ENCODE data around the gene C15orf62. TPM values are rescaled to one million over a fixed set of nuclear protein-coding genes. Genes with fewer than 3 reads are reported as not detected.

C15orf62 gene
- total RNA-seq, 2 donors from 2014 or later = 0.26 to 0.32 TPM

DNA sequence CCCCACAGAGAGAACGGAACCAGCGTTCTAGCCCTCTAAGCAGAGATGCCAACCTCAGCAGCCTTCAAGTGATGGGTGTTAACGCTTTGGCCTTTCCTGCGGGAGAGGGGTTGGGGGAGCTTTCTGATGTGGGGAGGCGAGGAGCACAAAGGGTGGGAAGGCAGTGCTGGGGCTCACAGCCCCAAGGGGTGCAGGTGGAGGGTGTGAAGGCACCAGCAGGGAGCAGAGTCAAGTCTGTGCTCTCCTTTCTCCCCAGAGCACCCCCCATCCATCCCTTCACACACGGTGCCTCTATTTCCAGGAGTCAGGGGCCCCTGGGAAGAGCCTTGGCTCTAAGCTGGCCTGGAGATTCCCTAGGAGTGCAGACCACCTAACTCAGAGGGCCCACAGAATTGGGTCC lies 4.1 kb downstream of the C15orf62 start:
- intact Hi-C loops (cut with DNase I) = no loop called here
- no peak for DNase-seq
- ATAC-seq = no peak

DNA sequence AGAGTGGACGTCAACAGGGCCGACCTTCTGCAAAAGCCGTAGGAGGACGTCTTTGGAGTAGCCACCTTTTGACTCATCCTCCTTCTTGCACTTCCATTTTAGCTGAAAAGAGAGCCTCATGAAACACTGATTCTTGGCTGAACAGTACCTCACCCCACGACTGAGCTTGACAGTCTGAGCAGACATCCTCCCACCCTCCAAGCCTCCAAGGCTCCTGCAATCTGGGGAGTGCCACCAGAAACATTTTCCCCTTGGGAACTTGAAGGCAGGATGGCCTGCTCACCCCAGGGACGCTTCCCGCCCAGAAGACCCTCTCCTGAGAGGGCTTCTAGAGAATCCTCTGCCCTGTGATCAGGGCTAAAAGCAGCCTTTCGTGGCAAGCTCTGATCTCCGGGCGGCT lies 5.2 kb downstream of the C15orf62 start:
- ATAC-seq (no peak), DNase-seq (no peak)
- intact Hi-C loops (cut with DNase I) = no loop called here

DNA sequence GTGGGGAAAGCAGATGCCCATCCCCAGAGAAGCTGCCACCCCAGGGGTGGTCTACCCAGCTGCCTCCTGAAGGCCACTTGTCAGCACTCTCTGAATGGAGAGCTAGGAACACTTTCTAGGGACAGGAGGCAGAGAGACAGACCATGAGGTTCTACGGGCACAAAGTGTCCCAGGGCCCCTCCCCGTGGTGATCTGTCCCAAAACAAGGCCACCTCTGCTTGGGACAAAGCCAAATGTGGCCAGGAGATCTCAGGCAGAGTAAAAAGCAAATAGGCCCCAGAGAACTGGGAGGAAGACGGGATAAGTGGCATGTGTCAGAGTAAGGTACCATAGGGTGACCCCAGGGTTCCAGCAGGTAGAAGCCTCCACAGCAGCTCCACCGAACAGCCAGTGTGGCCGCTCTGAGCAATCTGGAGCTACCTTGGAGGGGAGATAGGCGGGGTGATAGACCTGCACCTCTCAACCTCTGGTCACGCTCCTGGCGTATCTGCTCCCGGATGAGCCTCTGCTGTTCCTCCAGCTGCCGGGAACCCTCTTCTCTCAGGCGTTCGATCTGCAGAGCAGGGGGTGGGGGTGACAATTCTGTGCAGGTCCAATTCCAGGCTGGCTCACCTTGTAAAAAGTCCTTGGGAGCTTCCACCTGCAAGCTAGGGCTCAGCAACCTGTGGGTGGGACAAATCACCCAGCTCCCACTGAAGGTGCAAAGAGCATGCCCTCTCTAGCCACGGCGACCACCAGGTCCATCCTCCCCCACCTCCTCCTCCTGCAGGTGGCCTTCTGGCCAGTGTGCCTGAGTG lies 6.2 kb downstream of the C15orf62 start:
- ATAC-seq = no peak
- intact Hi-C loops (cut with DNase I) = no loop called here

DNA sequence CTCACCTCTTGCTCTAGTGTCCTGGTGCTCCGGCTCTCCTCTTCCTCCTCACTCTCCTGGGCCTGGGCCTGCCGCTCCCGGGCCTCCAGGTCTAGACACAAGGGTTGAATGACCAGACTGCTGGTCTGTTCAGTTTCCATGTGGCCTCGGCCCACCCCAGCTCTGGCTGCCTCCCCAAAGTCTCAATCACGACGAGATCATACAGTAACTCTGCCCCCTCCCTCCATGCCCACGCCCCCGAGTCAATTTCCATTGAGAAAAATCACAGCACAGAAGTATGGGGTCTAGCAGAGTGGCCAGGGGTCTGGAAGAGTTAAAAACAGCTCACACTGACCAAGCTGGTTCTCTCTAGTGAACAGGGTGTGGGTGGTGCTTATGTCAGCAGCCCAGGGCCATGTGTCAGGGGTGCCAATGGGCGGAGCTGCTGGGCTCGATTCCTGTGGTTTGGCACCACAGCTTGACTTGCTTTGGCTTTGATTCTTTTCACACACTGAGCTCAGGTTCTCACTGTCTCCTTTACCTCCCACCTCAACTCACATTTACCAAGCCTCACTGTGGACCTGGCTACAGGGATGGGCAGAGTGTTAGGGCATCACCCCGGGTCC lies 6.9 kb downstream of the C15orf62 start:
- DNase-seq (no peak), ATAC-seq (peak; percentile 45 to 89)
- intact Hi-C loops (cut with DNase I) = no loop called here

More for the DNA sequence above, 6.2 kb downstream of the C15orf62 start:
- no peak for DNase-seq

DNA sequence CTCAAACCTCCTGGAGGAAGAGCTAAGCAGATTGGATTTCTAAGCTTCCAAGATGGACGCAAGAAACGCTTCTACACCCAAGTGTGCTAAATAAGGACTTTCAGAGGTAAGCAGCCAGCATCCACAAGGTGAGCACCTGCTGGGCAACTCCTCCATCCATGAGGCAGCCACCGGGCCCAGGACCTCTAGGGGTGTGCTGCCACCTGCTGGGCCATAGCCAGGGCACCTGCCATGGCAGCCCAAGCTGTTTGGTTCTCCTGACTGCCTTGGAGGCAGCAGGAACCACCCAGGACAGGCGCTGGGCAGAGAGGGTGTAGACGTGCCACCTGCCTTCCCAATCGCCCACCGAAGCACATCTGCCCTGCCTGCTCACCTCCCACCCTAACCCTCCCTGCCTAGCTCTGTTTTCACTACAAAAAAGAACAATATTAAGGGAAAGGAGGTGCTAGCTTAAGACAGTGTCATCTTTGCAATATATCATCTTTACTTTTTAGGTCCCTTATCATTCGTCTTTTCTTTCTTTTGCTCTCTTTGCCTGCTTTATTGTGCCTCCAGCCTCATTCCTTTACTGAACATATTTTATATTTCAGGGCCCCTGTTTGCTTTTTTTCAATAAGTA lies 12.9 kb downstream of the C15orf62 start:
- ATAC-seq = peak; percentile 71 to 76
- intact Hi-C loops (cut with DNase I) = no loop called here
- no peak for DNase-seq

DNA sequence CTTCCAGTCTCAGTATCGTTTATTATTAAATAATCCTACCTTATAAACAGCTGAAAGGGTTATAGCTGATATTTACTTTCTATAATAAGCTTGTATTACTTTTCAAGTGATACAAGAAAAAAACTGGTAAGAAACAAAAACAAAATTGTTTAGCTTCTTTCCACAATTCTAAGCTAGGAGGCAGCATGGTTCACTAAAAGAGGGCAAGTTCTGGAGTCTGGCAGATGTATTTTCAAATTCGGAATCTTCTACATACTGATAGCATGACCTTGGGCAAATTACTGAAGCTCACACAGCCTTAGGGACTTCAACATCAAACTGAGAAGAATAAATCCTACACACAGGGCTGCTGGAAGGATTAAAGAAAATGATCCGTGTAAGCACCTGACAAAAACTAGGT lies 15.4 kb downstream of the C15orf62 start:
- intact Hi-C loops (cut with DNase I) = no loop called here
- DNase-seq (no peak), ATAC-seq (no peak)

DNA sequence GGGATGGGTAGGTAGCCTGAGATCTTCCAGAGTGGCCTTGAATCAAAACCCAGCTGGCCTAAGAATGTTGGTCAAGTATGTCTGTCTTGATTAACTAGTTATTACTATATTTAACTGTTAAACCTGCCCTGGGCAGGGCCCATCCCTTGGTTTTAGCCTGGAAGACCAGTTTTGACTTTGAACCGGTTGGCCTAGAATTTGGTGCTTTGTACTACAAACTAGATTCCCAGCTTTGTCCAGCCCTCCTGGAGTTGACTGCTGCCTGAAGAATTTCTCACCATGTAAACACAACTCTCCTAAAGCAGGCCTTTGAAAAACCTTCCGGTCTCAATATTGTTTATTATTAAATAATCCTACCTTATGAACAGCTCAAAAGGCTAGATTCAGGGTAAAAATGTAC lies 16.0 kb downstream of the C15orf62 start:
- intact Hi-C loops (cut with DNase I) = no loop called here

DNA sequence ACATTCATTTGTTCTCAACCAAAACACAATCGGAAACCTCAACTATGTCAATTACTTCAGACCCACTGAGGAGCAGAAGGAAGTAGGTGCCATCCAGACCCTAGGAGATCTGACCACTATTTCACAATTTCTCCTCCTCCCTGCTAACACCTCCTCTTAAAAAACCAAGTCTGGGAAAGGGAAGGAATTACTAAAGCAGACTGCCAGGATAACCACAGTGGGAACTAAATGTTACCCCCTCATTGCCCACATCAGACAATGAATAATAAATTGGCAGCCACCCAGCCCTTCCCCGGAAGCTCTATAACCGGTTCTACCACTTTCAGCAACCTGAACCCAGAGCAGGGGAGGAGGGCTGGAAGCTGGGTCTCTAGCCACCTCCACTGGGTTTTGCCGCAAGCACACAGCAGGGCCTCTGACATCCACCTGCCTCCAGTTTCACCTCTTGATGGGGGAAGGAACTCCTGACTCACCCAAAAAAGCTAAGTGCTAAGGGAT lies 17.6 kb downstream of the C15orf62 start:
- intact Hi-C loops (cut with DNase I) = no loop called here
- peak in 1 of 2 donors; percentile 41 for ATAC-seq
- DNase-seq = no peak

More for the DNA sequence above, 16.0 kb downstream of the C15orf62 start:
- DNase-seq (no peak), ATAC-seq (no peak)

DNA sequence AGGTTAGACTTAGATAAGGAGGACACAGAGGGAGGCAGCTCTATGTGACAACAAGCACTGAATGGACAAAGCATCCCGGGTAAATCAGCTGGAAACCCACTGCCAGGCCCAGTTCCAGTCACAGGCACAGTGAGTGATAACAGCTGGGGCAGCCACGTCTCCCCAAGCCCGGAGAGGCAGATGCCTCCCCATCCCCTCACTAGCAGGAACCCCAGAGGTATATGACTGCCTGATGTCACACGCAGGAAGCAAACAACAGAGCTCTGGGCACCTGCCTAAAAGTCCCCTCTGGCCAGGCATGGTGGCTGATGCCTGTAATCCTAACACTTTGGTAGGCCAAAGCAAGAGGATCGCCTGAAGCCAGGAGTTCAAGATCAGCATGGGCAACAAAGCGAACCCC lies 18.2 kb downstream of the C15orf62 start:
- no peak for DNase-seq
- intact Hi-C loops (cut with DNase I) = no loop called here
- ATAC-seq = no peak

DNA sequence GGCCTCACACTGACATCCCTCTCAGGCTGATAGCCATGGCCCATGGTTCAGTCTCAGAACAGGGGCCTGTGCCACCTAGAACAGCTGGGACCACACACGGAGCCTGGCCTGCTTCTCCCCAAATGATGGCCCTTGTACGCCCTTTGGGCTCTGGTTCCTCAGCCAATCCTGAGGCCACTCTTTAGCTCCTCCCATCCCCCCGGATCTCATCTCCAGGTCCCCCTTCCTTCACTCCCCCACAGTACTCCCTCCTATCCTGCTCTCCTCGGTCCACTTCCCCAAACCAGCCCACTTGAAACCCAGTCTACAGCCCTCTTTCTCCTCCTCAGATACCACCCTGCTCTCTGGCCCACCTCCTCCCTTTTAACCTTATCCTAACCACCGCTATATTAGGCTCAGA lies 19.3 kb downstream of the C15orf62 start:
- ATAC-seq = peak in 1 of 2 donors; percentile 23
- intact Hi-C loops (cut with DNase I) = no loop called here
- DNase-seq = no peak

DNA sequence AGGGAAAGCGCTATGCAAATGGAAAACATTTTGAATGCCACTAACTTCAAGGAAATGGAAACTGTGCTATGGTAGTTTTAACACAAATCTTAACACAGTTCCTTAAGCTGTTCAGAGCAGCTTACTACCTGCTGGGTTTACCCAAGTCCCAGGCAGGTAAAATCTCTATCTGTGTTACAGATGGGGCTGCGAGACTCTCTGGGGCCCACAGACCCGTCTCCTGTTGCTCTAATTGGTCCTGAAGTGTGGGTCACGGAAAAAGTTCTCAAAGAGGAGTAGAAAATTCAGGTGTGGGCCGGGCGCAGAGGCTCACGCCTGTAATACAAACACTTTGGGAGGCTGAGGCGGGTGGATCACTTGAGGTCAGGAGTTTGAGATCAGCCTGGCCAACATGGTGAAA lies 20.2 kb downstream of the C15orf62 start:
- intact Hi-C loops (cut with DNase I) = no loop called here
- ATAC-seq (no peak), DNase-seq (no peak)

DNA sequence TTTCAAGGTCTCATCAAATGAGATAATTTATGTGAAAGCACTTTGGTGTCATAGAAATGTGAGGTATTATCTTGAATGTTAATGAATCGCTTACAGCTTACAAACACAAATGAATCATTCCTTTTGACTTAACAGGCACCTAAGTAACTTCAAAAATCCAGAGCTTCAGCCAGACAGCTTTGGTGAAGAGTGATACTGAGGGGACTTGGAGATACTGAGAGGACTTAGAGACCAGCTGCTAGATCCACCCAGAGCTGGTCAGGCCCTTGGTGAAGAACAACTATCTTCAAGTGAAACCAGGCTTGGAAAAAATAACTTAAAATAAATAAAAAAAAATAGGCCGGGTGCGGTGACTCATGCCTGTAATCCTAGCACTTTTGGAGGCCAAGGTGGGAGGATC lies 20.9 kb downstream of the C15orf62 start:
- intact Hi-C loops (cut with DNase I) = no loop called here
- DNase-seq (no peak), ATAC-seq (no peak)

DNA sequence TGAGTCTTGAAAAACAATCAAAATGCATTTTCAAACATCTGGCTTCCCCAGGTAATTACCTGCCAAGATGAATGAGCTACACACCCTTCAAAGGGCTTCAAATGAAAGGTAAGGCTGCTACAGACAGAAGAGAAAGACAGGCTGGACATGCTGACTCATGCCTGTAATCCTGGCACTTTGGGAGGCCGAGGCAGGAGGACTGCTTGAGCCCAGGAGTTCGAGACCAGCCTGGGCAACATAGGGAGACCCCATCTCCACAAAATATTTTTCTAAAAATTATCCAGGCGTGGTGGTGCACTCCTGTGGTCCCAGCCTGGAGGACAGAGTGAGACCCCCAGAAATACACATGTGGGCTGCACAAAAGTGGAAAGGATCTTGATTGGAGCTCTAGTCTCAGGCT lies 22.6 kb downstream of the C15orf62 start:
- ATAC-seq (no peak), DNase-seq (no peak)
- intact Hi-C loops (cut with DNase I) = no loop called here

DNA sequence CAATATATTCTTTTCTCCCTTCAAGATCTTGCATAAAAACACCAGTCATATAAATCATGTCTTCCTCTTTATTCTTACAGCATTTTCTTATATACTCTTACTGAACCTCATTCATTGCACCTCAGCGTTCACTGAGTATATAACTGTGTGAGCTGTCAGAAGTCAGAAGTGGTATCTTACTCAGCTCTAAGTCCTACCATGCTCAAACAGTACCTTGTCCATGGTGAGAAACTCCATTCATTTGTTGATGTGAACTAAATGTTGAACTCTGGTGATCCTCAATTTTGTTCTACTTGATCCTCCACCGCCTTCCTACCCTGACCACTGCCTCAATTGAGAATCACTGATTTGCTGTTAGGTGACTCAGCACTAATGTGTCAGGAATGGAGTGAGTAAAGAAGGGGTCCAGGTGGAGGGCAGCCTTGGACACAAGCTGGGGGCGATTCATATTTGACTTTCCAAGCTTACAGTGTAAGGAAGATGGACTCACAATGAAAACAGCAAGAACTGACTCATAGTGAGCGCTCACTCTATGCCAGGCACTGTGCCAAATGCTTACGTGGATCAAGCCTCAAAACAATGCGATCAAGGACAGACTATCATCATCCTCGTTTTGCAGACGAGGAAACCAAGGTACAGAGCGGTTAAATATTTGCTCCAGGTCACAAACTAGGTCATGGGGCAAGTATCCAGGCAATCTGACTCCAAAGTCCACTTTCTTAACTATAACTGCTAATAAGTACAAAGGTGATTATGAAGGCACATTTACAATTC lies 23.6 kb downstream of the C15orf62 start:
- no peak for DNase-seq
- ATAC-seq = peak in 1 of 2 donors; percentile 50
- intact Hi-C loops (cut with DNase I) = no loop called here

DNA sequence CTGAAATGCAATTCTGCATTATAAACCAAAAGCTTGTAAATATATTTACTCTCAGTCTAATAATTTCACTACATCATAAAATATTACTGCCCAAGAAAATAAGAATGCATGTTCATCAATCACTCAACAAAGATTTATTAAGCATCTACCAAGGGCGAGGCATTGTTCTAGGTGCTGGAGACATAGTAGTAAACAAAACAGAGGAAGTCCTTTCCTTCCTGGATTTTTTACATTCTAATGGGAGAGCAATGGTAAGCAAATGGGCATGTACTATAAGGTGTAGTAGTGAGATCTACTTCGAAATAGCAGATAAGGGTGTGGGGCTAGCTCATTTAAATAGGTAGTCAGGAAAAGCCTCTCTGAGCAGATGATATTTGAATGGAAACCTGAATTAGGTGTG lies 26.3 kb downstream of the C15orf62 start:
- intact Hi-C loops (cut with DNase I) = no loop called here
- DNase-seq = no peak
- ATAC-seq = no peak

DNA sequence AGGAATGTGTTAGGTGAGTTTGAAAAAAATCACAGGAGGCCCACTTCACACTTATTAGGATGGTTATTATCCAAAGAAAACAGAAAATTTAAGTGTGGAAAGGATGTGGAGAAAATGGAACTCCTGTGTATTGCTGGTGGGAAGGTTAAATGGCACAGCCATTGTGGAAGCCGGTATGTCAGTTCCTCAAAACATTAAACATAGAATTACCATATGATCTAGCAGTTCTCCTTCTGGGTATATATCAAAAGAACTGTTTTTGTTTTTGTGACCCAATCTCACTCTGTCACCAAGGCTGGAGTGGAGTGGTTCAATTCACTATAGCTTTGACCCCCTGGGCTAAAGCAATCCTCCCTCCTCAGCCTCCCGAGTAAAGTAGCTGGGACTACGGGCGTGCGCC lies 26.7 kb downstream of the C15orf62 start:
- intact Hi-C loops (cut with DNase I) = no loop called here
- DNase-seq (no peak), ATAC-seq (no peak)

DNA sequence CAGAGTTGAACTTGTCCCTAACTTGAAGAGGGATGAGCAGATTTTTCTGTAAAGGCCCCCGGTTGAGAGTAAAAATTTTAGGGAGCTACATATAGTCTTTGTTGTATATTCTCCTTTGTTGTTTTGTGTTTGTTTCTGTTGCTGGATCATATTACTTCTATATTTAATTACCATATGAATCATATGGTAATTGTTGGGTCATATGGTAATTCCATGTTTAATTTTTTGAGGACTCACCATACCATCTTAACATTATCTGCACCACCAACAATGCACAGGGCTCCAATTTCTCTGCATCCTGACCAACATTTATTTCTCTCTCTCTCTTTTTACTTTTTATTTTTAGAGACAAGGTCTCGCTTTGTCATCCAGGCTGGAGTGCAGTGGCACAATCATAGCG lies 29.7 kb downstream of the C15orf62 start:
- intact Hi-C loops (cut with DNase I) = no loop called here
- ATAC-seq (no peak), DNase-seq (no peak)

DNA sequence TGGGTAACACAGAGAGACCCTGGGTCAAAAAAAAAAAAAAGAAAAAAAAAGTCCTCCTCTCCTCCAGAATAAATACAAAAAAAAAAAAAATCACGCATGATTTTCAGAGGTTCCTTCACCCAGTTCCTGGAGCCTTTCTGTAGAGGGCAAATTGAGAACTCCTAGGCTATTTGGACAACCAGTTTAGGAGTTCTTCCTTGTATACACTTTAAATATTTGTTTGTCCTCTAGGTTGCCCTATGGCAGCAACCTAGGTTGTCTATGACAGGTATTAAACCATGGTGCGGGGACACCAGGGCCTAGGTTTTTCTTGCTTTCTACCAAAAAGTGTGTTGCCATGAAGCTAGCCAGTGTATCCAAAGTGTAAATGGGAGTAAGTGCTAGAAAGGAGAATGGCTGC lies 33.3 kb downstream of the C15orf62 start:
- ATAC-seq (no peak), DNase-seq (no peak)
- intact Hi-C loops (cut with DNase I) = no loop called here

DNA sequence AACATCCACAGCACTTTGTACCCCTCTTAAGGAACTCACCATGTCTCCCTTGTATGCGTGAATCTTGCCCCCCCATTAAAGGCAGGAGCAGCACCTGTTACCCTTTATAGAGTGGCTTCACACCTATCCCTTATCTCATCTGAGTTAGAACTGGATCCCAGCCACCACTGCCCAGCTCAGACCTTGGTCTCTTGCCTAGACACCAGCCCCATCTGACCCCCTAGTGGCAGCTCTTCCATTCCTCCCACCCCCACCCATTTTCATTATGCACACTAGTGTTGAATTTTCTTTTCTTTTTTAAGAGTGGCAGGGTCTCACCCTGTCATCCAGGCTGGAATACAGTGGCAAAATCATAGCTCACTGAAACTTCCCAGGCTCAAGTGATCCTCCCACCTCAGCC lies 33.9 kb downstream of the C15orf62 start:
- intact Hi-C loops (cut with DNase I) = no loop called here
- no peak for ATAC-seq

DNA sequence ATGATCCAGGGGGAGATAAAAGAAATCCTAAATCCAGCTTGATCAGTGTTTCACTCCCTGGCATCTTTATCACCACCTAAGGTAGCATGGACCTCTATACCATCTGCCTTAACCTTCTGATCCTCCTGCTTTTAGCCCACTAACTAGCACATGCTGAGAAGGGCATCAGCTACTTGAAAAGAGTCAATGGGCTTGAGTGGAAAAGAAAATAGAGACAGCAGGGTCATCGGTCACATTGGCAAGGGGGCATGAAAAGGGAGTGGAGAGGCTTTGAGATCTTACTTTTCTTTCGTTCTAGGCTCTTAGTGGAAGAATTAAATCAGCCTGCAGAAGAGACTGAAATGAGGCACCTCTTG lies 36.9 kb downstream of the C15orf62 start:
- DNase-seq = no peak
- no peak for ATAC-seq
- intact Hi-C loops (cut with DNase I) = no loop called here

More for the DNA sequence above, 33.9 kb downstream of the C15orf62 start:
- no peak for DNase-seq
